Ovary (tissue), 9 donors: ENCODE results near the gene ARID5B. TPM values are rescaled to one million over a fixed set of nuclear protein-coding genes. Genes with fewer than 3 reads are reported as not detected.

ENCODE experiments used
- DNase-seq, 5 donors: peaks; one replicate each; pipeline ENCODE4 v3.0.0-alpha.2; 2019 to 2020
- H3K27ac ChIP-seq, 2 donors: fragments of 200-600 bp; one replicate each; pipeline versions ENCODE4 v1.5.1 to v1.8.0; 2019 to 2022
- H3K27me3 ChIP-seq: fragments of 200-600 bp; one replicate; pipeline ENCODE4 v1.8.0; 2022
- H3K36me3 ChIP-seq: fragments of 200-600 bp; sonication (generic); one replicate; pipeline ENCODE4 v1.5.1; 2019
- H3K4me1 ChIP-seq: one replicate; pipeline ENCODE4 v1.8.1; 2013; ENCODE audit warnings: mild to moderate bottlenecking, moderate library complexity; ENCODE audit not compliant: insufficient read depth
- H3K4me3 ChIP-seq: fragments of 200-600 bp; sonication (generic); one replicate; pipeline ENCODE4 v1.5.1; 2017
- H3K9me3 ChIP-seq, 2 donors: fragments of 200-600 bp in 1 of 2; sonication (generic) in 1 of 2; one replicate each; pipeline versions ENCODE4 v1.5.1 to v1.8.1; 2013 to 2019; ENCODE audit warnings: mild to moderate bottlenecking in 1 of 2, moderate library complexity in 1 of 2
- EP300 ChIP-seq: sonication (generic); formaldehyde crosslinking; IDR thresholded peaks from one replicate; pipeline ENCODE4 v1.6.1; 2017; ENCODE audit warnings: antibody characterized with exemption
- POLR2A ChIP-seq: fragments of 450-650 bp; IDR thresholded peaks from one replicate; pipeline ENCODE4 v1.6.1; 2017; ENCODE audit warnings: antibody characterized with exemption, mild to moderate bottlenecking, moderate library complexity
- WGBS, 3 donors: extraction: QIAGEN DNeasy Blood & Tissue Kit in 1 of 3; methylation state at CpG; one replicate each; pipeline versions ENCODE4 v1.1.5 to v1.1.7; 2013 to 2017; 5-methylcytosine and 5-hydroxymethylcytosine counted together
- intact Hi-C, 4 donors: fragments of 100-400 bp; cut with DNase I; formaldehyde crosslinking; loops; one replicate each; pipeline versions ENCODE4 v1.11.0 to v1.15.1; 2022 to 2023
- polyA plus RNA-seq, 2 donors: library from polyadenylated mRNA; stranded (reverse); fragments of 200-250 nt in 1 of 2; fragments of 350-450 nt in 1 of 2; fragmentation: Illumina TruSeq in 1 of 2; extraction: RNeasy Lipid Tissue Mini Kit (QIAGEN cat#74804) in 1 of 2; gene quantifications; one replicate each; pipeline ENCODE4 v1.2.3, GENCODE V29; 2013 to 2014
- total RNA-seq, 7 donors: library from RNA; depleted of rRNA in 2 of 7; stranded (reverse); fragments of >200 nt in 2 of 7; fragmentation: NEBNext Ultra II Directional in 3 of 7; extraction: Animal tissue kit (Norgen Biotek cat#: 25700) in 3 of 7; gene quantifications; one replicate each; pipeline versions ENCODE4 v1.1.0 to v1.2.4, GENCODE V29; 2016 to 2023
- TF ChIP-seq, protein P1 (sequence below), 3 donors: fragments of 450-650 bp in 2 of 3; fragments of 200-600 bp in 1 of 3; IDR thresholded peaks; one replicate each; pipeline versions ENCODE4 v1.5.1 to v1.8.0; 2016 to 2022; ENCODE audit warnings: antibody characterized with exemption in 3 of 3, mild to moderate bottlenecking in 1 of 3
- donor health status: DM: no; HTN: no; CAD: no; lungs with moderate emphysema.
- donor health status: DM: no; HTN: no; CAD: no.
- donor health status: Bipolar disorder and iron deficiency.
- donor health status: DM: yes; HTN: yes; CAD: no.
- donor health status: DM: no; HTN: no; CAD: no.
- donor health status: DM: yes; HTN: yes; CAD: no.

The ARID5B gene
- total and polyA plus RNA-seq, 9 donors: 18.3 to 61.8 (median 28.3) TPM

DNA sequence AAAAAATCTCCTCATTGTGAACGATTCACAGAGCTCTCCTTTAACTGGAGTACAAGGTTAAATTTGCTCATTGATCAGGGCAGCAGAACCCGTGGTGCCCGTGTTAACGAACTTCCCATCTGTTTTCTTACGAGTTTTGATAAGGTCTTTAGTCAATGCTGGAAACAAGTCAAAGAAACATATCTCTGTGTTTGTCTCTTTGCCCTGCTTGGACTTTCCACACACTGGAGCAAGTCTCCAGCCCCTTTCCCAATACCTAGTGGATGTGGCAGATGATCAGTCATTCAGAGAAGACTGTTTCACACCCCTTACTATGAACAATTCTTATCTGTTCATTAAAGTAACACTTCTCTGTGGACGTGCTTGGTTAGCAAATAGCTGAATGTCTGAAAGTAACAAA lies 121.3 kb downstream of the ARID5B start:
- DNase-seq: no peak
- H3K4me3 ChIP-seq: no peak overlapping the region
- 69 to 79% (median 74%) methylated on average over 6 of the region's 6 CpGs for WGBS, 3 donors
- TF ChIP-seq EP300: no peak
- TF ChIP-seq POLR2A: no peak
- TF ChIP-seq, protein P1, sequence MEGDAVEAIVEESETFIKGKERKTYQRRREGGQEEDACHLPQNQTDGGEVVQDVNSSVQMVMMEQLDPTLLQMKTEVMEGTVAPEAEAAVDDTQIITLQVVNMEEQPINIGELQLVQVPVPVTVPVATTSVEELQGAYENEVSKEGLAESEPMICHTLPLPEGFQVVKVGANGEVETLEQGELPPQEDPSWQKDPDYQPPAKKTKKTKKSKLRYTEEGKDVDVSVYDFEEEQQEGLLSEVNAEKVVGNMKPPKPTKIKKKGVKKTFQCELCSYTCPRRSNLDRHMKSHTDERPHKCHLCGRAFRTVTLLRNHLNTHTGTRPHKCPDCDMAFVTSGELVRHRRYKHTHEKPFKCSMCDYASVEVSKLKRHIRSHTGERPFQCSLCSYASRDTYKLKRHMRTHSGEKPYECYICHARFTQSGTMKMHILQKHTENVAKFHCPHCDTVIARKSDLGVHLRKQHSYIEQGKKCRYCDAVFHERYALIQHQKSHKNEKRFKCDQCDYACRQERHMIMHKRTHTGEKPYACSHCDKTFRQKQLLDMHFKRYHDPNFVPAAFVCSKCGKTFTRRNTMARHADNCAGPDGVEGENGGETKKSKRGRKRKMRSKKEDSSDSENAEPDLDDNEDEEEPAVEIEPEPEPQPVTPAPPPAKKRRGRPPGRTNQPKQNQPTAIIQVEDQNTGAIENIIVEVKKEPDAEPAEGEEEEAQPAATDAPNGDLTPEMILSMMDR (IDR thresholded peaks at IDR 0.05): no peak
- H3K36me3 ChIP-seq: no peaks in the 10 kb centered on the region
- H3K27ac ChIP-seq: no peak overlapping the region
- H3K9me3 ChIP-seq: no peaks in the 10 kb centered on the region
- no peaks in the 10 kb centered on the region for H3K27me3 ChIP-seq
- intact Hi-C loops: no loop called here
- H3K4me1 ChIP-seq: peaks cover 6% of the 10 kb centered on the region

DNA sequence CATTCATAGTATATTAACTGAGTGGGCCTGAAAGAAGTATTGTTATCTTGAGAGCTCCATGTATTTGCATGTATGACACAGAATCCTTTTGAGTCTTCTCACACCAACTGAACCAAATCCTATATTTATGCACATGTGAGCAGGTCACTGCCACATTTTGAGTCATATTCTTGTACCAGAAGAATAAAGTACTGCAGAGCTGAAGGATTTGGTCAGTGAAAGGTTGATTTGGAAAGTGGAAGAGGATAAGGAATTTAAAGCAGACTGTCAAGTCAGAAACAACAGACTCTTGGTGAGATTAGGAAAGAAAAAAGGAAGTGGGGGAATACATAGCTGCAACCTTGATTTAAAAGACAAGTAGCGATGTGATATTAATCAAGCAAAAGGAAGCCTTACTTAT lies 121.8 kb downstream of the ARID5B start:
- intact Hi-C loops: no loop called here
- TF ChIP-seq POLR2A (no peak), EP300 (no peak)
- TF ChIP-seq, protein P1 (IDR thresholded peaks at IDR 0.05): no peak

DNA sequence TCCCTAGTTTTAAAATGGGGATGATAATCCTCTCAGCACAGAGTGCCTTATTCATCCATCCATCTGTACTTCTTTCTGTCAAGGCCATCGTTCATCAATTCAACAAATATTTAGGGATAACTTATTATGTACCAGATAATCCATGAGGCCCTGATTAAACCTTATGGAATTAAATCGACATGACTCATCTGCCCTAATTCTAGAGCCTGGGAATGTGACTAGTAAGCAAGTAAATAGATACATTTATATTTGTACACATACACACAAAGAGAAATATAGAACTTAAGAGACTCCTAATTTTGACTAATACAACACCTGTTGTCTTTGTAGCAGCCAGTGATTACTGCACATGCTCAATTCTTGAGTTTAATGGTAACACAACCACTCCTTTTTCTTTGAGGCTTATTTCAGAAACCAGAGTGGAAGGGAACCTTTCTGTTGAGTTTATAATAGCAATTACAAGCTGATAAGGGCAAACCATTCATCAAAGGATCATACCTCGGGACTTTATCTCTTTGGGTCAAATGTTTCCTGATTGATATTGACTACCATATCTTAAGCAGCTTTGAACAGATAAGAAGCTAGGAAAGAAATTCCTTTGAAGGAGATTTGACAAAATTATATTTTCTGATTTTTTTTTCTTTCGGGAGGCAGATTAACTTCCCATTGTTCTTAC lies 122.7 kb downstream of the ARID5B start:
- WGBS, 3 donors: 54 to 63% (median 55%) methylated on average over 4 of the region's 4 CpGs
- Histone ChIP-seq H3K9me3 (no peaks in the 10 kb centered on the region), H3K4me1 (peaks cover 6% of the 10 kb centered on the region), H3K36me3 (no peaks in the 10 kb centered on the region), H3K27ac (no peak overlapping the region), H3K4me3 (no peak overlapping the region), H3K27me3 (no peaks in the 10 kb centered on the region)
- intact Hi-C loops: no loop called here
- no peak for DNase-seq
- TF ChIP-seq EP300: no peak
- TF ChIP-seq, protein P1 (IDR thresholded peaks at IDR 0.05): no peak
- no peak for TF ChIP-seq POLR2A

More for the DNA sequence above, 121.8 kb downstream of the ARID5B start:
- no peak overlapping the region for H3K27ac ChIP-seq
- no peaks in the 10 kb centered on the region for H3K9me3 ChIP-seq
- H3K4me1 ChIP-seq: peaks cover 6% of the 10 kb centered on the region
- no peak overlapping the region for H3K4me3 ChIP-seq
- no peak for DNase-seq
- WGBS, 3 donors: 95 to 98% (median 95%) methylated on average over 1 of the region's 1 CpG
- H3K27me3 ChIP-seq: no peaks in the 10 kb centered on the region
- H3K36me3 ChIP-seq: no peaks in the 10 kb centered on the region

DNA sequence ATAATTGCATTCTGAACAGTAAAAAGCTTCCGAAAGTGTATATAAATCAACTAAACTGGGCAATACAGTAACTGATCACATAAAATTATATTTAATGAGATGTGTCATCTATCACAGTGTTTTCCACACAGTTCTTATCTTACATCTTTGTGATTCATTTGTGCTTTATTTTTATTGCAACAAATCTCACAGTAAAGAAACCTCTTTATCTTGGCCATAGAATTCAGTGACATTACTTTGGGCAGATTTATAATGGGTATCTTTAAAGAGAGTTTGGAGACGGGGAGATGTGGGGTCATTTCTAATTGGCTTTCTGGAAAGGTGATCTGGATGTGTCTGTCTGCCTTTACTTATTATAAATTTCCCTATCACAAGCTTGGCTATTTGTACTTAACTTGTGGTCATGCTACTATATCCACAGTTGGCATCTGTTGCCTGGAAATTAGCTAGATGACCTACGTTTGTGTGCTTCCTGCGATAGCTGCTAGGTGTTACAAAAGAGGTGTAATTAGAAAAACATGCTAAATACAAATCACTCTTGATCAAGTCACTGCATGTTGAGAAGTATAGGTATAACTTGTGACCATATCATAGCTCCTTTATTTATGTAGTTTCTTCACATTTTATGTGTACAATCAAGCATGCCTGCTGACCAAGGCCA lies 123.8 kb downstream of the ARID5B start:
- Histone ChIP-seq H3K36me3 (no peaks in the 10 kb centered on the region), H3K27ac (no peak overlapping the region), H3K27me3 (no peaks in the 10 kb centered on the region), H3K4me3 (no peak overlapping the region), H3K9me3 (no peaks in the 10 kb centered on the region), H3K4me1 (peaks cover 2% of the 10 kb centered on the region)
- WGBS, 3 donors: 78 to 91% (median 88%) methylated on average over 4 of the region's 4 CpGs
- intact Hi-C loops: no loop called here
- TF ChIP-seq, protein P1 (IDR thresholded peaks at IDR 0.05): no peak
- no peak for TF ChIP-seq POLR2A
- DNase-seq: no peak
